Measurements from ENCODE around the gene NPLOC4.

NPLOC4 gene

DNA sequence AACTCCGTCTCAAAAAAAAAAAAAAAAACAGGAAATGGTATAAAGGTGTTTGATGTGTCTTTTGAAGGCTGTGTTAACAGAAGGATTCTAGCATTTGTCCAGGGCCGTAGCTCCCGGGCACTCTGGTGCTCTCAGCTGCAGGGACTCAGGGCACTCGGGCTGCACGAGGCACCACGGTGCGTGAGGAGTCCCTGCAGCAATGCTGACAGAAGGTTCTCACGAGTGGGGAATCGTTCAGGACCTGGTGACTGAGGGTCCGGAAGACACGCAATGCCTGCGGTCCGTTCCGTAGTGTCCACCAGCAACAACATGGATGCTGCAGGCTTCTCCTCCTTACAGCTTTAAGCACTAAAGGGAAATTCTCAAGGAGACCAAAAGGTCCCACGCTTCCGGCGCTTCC lies 72.1 kb downstream of the NPLOC4 start:
- H3K4me3 ChIP-seq (ENCODE audit: low read depth, low read length), result no peak overlapping the region
- TF ChIP-seq, protein P1, sequence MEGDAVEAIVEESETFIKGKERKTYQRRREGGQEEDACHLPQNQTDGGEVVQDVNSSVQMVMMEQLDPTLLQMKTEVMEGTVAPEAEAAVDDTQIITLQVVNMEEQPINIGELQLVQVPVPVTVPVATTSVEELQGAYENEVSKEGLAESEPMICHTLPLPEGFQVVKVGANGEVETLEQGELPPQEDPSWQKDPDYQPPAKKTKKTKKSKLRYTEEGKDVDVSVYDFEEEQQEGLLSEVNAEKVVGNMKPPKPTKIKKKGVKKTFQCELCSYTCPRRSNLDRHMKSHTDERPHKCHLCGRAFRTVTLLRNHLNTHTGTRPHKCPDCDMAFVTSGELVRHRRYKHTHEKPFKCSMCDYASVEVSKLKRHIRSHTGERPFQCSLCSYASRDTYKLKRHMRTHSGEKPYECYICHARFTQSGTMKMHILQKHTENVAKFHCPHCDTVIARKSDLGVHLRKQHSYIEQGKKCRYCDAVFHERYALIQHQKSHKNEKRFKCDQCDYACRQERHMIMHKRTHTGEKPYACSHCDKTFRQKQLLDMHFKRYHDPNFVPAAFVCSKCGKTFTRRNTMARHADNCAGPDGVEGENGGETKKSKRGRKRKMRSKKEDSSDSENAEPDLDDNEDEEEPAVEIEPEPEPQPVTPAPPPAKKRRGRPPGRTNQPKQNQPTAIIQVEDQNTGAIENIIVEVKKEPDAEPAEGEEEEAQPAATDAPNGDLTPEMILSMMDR (IDR thresholded peaks at IDR 0.05; ENCODE audit: low read depth, low read length, missing control alignments), result no peak
- DNase-seq (ENCODE audit: low read depth), result no peak
- in situ Hi-C loops (cut with HindIII; ENCODE audit: low sequenced_read_pairs), result loop anchor here (5.0 kb wide), 1 partner anchor 47 kb away; no protein-coding TSS in a partner anchor

DNA sequence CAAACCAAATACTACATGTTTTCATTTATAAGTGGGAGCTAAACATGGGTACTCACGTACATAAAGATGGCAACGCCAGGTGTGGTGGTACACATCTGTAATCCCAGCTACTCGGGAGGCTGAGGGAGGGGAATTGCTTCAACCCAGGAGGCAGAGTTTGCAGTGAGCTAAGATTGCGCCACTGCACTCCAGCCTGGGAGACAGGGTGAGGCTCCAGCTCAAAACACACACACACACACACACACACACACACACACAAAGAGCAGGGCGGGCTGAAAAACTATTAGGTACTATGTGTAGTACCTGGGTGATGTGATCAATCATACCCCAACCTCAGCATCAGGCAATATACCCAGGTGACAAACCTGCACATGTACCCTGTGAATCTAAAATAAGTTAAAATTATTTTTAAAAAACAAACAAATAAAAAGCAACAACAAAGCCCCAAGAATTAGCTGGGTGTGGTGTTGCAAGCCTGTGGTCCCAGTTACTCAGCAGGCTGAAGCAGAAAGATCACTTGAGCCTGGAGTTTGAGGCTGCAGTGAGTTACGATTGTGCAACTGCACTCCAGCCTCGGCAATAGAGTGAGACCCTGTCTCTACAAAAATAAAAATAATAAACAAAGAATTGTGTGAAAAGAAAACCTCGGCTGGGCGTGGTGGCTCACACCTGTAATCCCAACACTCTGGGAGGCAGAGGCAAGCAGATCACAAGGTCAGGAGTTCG lies 72.9 kb downstream of the NPLOC4 start:
- in situ Hi-C loops (cut with HindIII; ENCODE audit: low sequenced_read_pairs), result no loop called here
- H3K4me3 ChIP-seq (ENCODE audit: low read depth, low read length), result no peak overlapping the region
- DNase-seq (ENCODE audit: low read depth), result no peak
- TF ChIP-seq, protein P1 (IDR thresholded peaks at IDR 0.05; ENCODE audit: low read depth, low read length, missing control alignments), result no peak

DNA sequence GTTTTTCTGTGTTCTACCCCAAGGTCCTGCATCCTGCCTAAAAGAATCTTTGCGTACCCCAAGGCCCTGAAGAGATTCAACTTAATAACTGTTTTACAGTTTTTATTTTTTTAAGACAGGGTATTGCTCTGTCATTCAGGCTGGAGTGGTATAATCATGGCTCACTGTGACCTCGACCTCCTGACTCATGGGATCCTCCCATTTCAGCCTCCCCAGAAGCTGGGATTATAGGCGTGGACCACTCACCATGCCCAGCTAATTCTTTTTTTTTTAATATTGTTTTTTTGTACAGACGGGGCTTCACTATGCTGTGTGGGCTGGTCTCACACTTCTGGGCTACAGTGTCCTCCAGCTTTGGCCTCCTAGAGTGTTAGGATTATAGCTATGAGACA lies 75.4 kb downstream of the NPLOC4 start:
- in situ Hi-C loops (cut with HindIII; ENCODE audit: low sequenced_read_pairs), result no loop called here
- no peak overlapping the region for H3K4me3 ChIP-seq (ENCODE audit: low read depth, low read length)
- TF ChIP-seq, protein P1 (IDR thresholded peaks at IDR 0.05; ENCODE audit: low read depth, low read length, missing control alignments), result no peak
- no peak for DNase-seq (ENCODE audit: low read depth)

DNA sequence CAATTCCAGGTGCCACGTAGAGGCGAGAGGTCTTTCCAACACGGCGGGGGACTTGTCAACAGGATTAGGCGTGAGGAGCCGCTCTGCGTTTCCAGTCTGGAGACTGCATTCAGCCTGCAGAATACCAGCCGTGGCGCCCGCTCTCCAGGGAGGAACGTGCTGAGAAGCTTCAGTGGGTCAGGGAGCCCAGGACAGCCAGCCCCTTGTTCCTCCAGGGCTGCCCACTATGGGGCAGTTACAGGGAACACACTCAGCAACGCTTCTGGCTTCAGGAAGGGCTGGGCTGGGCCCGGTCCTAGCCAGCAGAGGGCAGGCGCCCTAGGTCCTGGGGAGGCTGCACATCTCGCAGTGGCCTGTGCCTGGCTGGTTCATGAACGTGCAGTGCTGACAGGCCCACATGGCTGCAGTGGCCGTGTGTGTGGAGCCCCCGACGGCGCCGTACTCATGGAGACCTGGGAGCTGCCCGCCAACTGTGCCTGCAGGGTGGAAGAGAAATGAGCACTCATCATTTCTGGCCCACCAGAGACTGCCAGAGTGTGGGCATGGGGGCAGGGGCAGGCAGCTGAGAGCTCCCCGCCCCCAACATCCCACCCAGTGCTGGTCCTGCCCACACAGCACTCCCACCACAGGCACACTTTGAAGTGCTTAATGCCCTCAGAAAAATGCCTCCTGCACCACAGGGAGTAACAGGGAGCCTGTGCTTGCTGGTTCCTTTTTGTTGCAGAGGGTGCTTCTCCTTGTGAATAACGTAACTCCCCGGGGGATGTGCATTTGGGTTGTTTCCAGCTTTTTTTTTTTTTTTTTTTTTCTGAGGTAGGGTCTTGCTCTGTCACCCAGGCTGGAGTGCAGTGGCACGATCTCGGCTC lies 77.7 kb downstream of the NPLOC4 start:
- no peak for DNase-seq (ENCODE audit: low read depth)
- no peak overlapping the region for H3K4me3 ChIP-seq (ENCODE audit: low read depth, low read length)
- TF ChIP-seq, protein P1 (IDR thresholded peaks at IDR 0.05; ENCODE audit: low read depth, low read length, missing control alignments), result peak; percentile 60
- in situ Hi-C loops (cut with HindIII; ENCODE audit: low sequenced_read_pairs), result no loop called here

DNA sequence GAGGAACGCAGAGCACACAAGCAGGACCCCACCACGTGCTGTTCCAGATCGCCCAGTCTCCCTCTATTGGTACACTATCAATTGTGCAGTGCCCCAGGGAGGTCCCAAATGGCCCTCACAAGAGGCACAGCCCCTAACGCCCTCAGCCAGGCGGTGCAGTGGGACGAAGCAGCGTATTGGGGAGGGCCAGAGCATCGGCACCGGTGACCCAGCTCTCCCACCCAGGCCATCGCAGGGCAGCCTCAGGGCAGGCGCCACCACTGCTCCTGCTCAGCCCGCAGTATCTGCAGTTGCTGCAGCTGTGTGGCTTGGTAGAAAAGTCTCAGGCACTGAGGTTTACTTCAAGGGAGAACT lies 78.8 kb downstream of the NPLOC4 start:
- no peak overlapping the region for H3K4me3 ChIP-seq (ENCODE audit: low read depth, low read length)
- in situ Hi-C loops (cut with HindIII; ENCODE audit: low sequenced_read_pairs), result no loop called here
- TF ChIP-seq, protein P1 (IDR thresholded peaks at IDR 0.05; ENCODE audit: low read depth, low read length, missing control alignments), result no peak
- no peak for DNase-seq (ENCODE audit: low read depth)

DNA sequence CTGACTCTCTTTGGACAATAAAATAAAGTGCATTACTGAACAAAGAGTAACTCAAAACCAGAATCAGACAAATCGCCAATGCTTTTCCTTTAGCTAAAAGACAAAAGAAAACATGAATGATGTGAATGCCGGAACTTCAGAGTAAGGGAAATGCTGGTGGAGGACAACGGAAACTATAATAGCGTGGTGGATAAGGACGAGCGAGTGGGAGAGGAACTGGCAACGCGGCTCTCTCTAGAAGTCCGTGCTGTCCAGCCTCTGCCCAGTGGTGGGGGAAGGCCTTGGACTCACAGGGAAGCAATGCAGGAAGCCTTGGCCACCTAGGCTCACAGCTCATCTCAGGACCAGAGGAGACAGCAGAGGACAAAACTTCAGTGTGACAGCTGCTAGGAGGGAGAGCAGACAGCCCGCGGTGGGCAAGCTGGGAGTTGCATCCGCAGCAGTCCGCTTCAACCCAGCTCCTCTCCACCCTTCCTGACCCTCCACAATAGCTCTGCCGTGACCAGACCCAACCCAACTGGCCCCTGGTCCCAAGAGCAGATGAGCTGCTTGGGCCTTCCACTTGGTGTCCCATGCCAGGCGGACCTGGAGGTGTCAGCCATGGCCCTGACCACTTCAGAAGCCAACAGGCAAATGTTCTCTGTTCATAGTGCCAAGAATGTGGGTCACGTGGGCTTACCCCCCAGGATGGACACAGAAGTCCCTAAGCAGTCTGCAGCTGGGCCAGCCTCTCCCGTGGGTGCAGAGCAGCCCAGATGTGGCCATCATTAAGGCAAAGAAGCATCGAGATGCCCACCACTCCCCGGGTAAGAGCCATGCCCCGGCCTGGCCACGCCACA lies 79.4 kb downstream of the NPLOC4 start:
- no peak for DNase-seq (ENCODE audit: low read depth)
- H3K4me3 ChIP-seq (ENCODE audit: low read depth, low read length), result no peak overlapping the region
- TF ChIP-seq, protein P1 (IDR thresholded peaks at IDR 0.05; ENCODE audit: low read depth, low read length, missing control alignments), result no peak
- in situ Hi-C loops (cut with HindIII; ENCODE audit: low sequenced_read_pairs), result no loop called here
